Activated naive CD4-positive, alpha-beta T cell treated with anti-CD3 and anti-CD28 coated beads for 36 hours (primary cell): ENCODE data around the gene ETFDH. TPM values are rescaled to one million over a fixed set of nuclear protein-coding genes. Genes with fewer than 3 reads are reported as not detected.
"Not testable (repeated sequence)": the region's sequence is repeated elsewhere in the genome, so short reads cannot be mapped to it uniquely, and the experiment has no call there.

Source experiments
- CTCF ChIA-PET: fragments of 350-600 bp; sonication (Branson Sonifier 250); formaldehyde crosslinking; loops from one replicate; lab custom pipeline; 2021; ENCODE audit warnings: antibody characterized with exemption; lab: Charles Lee
- DNase-seq: peaks from one replicate; pipeline ENCODE4 v3.0.0-alpha.2; 2020
- H3K27ac Mint-ChIP-seq: one replicate; pipeline ENCODE4 v1.8.0; 2021; ENCODE audit warnings: mild to moderate bottlenecking, mixed read lengths
- H3K27me3 Mint-ChIP-seq: one replicate; pipeline ENCODE4 v1.8.0; 2021; ENCODE audit warnings: low read depth, mixed read lengths
- H3K36me3 Mint-ChIP-seq: one replicate; pipeline ENCODE4 v1.8.0; 2021; ENCODE audit warnings: low read depth, mixed read lengths
- H3K4me1 Mint-ChIP-seq: one replicate; pipeline ENCODE4 v1.8.0; 2021; ENCODE audit warnings: low read depth, mixed read lengths
- H3K4me3 Mint-ChIP-seq: one replicate; pipeline ENCODE4 v1.8.0; 2021; ENCODE audit warnings: mild to moderate bottlenecking, moderate library complexity, mixed read lengths
- H3K9me3 Mint-ChIP-seq: one replicate; pipeline ENCODE4 v1.8.0; 2021; ENCODE audit warnings: mixed read lengths
- intact Hi-C: fragments of 100-400 bp; cut with micrococcal nuclease; formaldehyde crosslinking; loops from one replicate; pipeline ENCODE4 v1.15.1; 2023
- total RNA-seq, 2 experiments: library from RNA; stranded (reverse); gene quantifications; one replicate each; pipeline ENCODE4 v1.2.3, GENCODE V29; 2021

Gene ETFDH
- total RNA-seq, 2 experiments from 2014 or later = 35.4 to 36.8 TPM

GRCh38 chr4:158728236-158728635 is 56.1 kb downstream of the ETFDH start:
- DNase-seq = no peak
- Mint-ChIP-seq H3K36me3 (peaks cover 2% of the 10 kb centered on the region), H3K27me3 (peaks cover 25% of the 10 kb centered on the region), H3K9me3 (no peaks in the 10 kb centered on the region), H3K27ac (no peak overlapping the region), H3K4me1 (peaks cover 13% of the 10 kb centered on the region), H3K4me3 (no peak overlapping the region)
- intact Hi-C loops = no loop called here
- CTCF ChIA-PET = interaction anchor here (0.9 to 2.2 kb wide), 3 partner anchors 123 to 586 kb away, joined by 3 to 8 read pairs (median 4); no protein-coding TSS in a partner anchor

- Mint-ChIP-seq H3K27ac (no peak overlapping the region), H3K27me3 (peaks cover 26% of the 10 kb centered on the region), H3K36me3 (no peaks in the 10 kb centered on the region), H3K4me3 (no peak overlapping the region), H3K4me1 (peaks cover 4% of the 10 kb centered on the region), H3K9me3 (no peaks in the 10 kb centered on the region)
- intact Hi-C loops = loop anchor here (1.0 kb wide), 4 partner anchors 120 to 716 kb away; no protein-coding TSS in a partner anchor
- peak; percentile 73 for DNase-seq
- CTCF ChIA-PET = interaction anchor here (0.7 to 1.3 kb wide), 3 partner anchors 86 to 127 kb away, joined by 3 to 11 read pairs (median 3); no protein-coding TSS in a partner anchor
Observed at GRCh38 chr4:158729716-158730559, 57.8 kb downstream of the ETFDH start.

GRCh38 chr4:158738866-158739265 is 66.8 kb downstream of the ETFDH start:
- CTCF ChIA-PET = no interaction called here
- H3K4me3 Mint-ChIP-seq = no peak overlapping the region
- no peaks in the 10 kb centered on the region for H3K4me1 Mint-ChIP-seq
- H3K27ac Mint-ChIP-seq = no peak overlapping the region
- H3K9me3 Mint-ChIP-seq = no peaks in the 10 kb centered on the region
- DNase-seq = no peak
- intact Hi-C loops = no loop called here
- H3K27me3 Mint-ChIP-seq = peaks cover 1% of the 10 kb centered on the region
- no peaks in the 10 kb centered on the region for H3K36me3 Mint-ChIP-seq

GRCh38 chr4:158739600-158739999 is 67.5 kb downstream of the ETFDH start:
- Mint-ChIP-seq H3K4me3 (no peak overlapping the region), H3K27ac (no peak overlapping the region), H3K36me3 (no peaks in the 10 kb centered on the region), H3K9me3 (no peaks in the 10 kb centered on the region), H3K27me3 (no peaks in the 10 kb centered on the region), H3K4me1 (no peaks in the 10 kb centered on the region)
- CTCF ChIA-PET = no interaction called here
- intact Hi-C loops = no loop called here
- DNase-seq = no peak

- H3K4me1 Mint-ChIP-seq = no peaks in the 10 kb centered on the region
- no peaks in the 10 kb centered on the region for H3K27me3 Mint-ChIP-seq
- intact Hi-C loops = no loop called here
- no peak overlapping the region for H3K4me3 Mint-ChIP-seq
- H3K27ac Mint-ChIP-seq = no peak overlapping the region
- no peaks in the 10 kb centered on the region for H3K9me3 Mint-ChIP-seq
- no peaks in the 10 kb centered on the region for H3K36me3 Mint-ChIP-seq
- CTCF ChIA-PET = interaction anchor here (1.1 kb wide), 1 partner anchor 109 kb away, joined by 5 read pairs; no protein-coding TSS in a partner anchor
- no peak for DNase-seq
Observed at GRCh38 chr4:158741326-158742021, 69.4 kb downstream of the ETFDH start.

- not testable (repeated sequence) for H3K27me3 Mint-ChIP-seq, H3K4me1 Mint-ChIP-seq
Observed at GRCh38 chr4:158746537-158746936, 74.4 kb downstream of the ETFDH start.

GRCh38 chr4:158750379-158750778 is 78.3 kb downstream of the ETFDH start:
- intact Hi-C loops = no loop called here
- no peak overlapping the region for H3K4me3 Mint-ChIP-seq
- no peak for DNase-seq
- no peak overlapping the region for H3K27ac Mint-ChIP-seq
- no peaks in the 10 kb centered on the region for H3K9me3 Mint-ChIP-seq
- H3K4me1 Mint-ChIP-seq = no peaks in the 10 kb centered on the region
- CTCF ChIA-PET = no interaction called here
- no peaks in the 10 kb centered on the region for H3K27me3 Mint-ChIP-seq
- no peaks in the 10 kb centered on the region for H3K36me3 Mint-ChIP-seq

More at GRCh38 chr4:158746537-158746936, 74.4 kb downstream of the ETFDH start:
- intact Hi-C loops, H3K4me3 Mint-ChIP-seq, DNase-seq, H3K27ac Mint-ChIP-seq, CTCF ChIA-PET, H3K9me3 Mint-ChIP-seq, H3K36me3 Mint-ChIP-seq: not testable (repeated sequence)

- CTCF ChIA-PET = interaction anchor here (0.5 kb wide), 1 partner anchor 729 kb away, joined by 3 read pairs; no protein-coding TSS in a partner anchor
Observed at GRCh38 chr4:158754385-158755180, 82.5 kb downstream of the ETFDH start.

GRCh38 chr4:158755819-158756218 is 83.7 kb downstream of the ETFDH start:
- H3K4me1 Mint-ChIP-seq, H3K27ac Mint-ChIP-seq, H3K9me3 Mint-ChIP-seq, H3K36me3 Mint-ChIP-seq, intact Hi-C loops, CTCF ChIA-PET, DNase-seq, H3K4me3 Mint-ChIP-seq: not testable (repeated sequence)
- H3K27me3 Mint-ChIP-seq = peaks cover 11% of the 10 kb centered on the region

More at GRCh38 chr4:158754385-158755180, 82.5 kb downstream of the ETFDH start:
- Mint-ChIP-seq H3K4me1 (no peaks in the 10 kb centered on the region), H3K27ac (no peak overlapping the region), H3K9me3 (no peaks in the 10 kb centered on the region), H3K36me3 (no peaks in the 10 kb centered on the region), H3K4me3 (no peak overlapping the region), H3K27me3 (peaks cover 11% of the 10 kb centered on the region)
- no peak for DNase-seq
- intact Hi-C loops = no loop called here

GRCh38 chr4:158756588-158756987 is 84.5 kb downstream of the ETFDH start:
- no peak for DNase-seq
- H3K27ac Mint-ChIP-seq = no peak overlapping the region
- CTCF ChIA-PET = no interaction called here
- H3K27me3 Mint-ChIP-seq = peaks cover 11% of the 10 kb centered on the region
- no peaks in the 10 kb centered on the region for H3K36me3 Mint-ChIP-seq
- H3K9me3 Mint-ChIP-seq = no peaks in the 10 kb centered on the region
- intact Hi-C loops = no loop called here
- no peak overlapping the region for H3K4me3 Mint-ChIP-seq
- H3K4me1 Mint-ChIP-seq = no peaks in the 10 kb centered on the region

GRCh38 chr4:158758142-158758541 is 86.0 kb downstream of the ETFDH start:
- no peaks in the 10 kb centered on the region for H3K9me3 Mint-ChIP-seq
- no peaks in the 10 kb centered on the region for H3K36me3 Mint-ChIP-seq
- intact Hi-C loops = no loop called here
- no peak for DNase-seq
- H3K4me3 Mint-ChIP-seq = no peak overlapping the region
- no peak overlapping the region for H3K27ac Mint-ChIP-seq
- H3K4me1 Mint-ChIP-seq = no peaks in the 10 kb centered on the region
- CTCF ChIA-PET = no interaction called here
- H3K27me3 Mint-ChIP-seq = peaks cover 11% of the 10 kb centered on the region

GRCh38 chr4:158758703-158759102 is 86.6 kb downstream of the ETFDH start:
- DNase-seq = no peak
- H3K4me3 Mint-ChIP-seq = no peak overlapping the region
- H3K27ac Mint-ChIP-seq = no peak overlapping the region
- intact Hi-C loops = no loop called here
- H3K36me3 Mint-ChIP-seq = no peaks in the 10 kb centered on the region
- H3K9me3 Mint-ChIP-seq = no peaks in the 10 kb centered on the region
- peaks cover 11% of the 10 kb centered on the region for H3K27me3 Mint-ChIP-seq
- CTCF ChIA-PET = no interaction called here
- no peaks in the 10 kb centered on the region for H3K4me1 Mint-ChIP-seq
